HEK293 (cell line): ENCODE measurements around the gene MIA2.
A peak's percentile ranks its signal among the peaks of the same experiment; 100 is the strongest.

Experiments used
- CTCF ChIA-PET: fragments of 350-600 bp; formaldehyde crosslinking; extraction: SDS; loops from one replicate; lab custom pipeline; 2021; ENCODE audit warnings: antibody characterized with exemption; lab: Yijun Ruan, JAX
- POLR2A ChIA-PET: fragments of 300-600 bp; formaldehyde crosslinking; extraction: SDS; loops from one replicate; lab custom pipeline; 2020; ENCODE audit warnings: antibody characterized with exemption, inconsistent platforms; lab: Yijun Ruan, JAX
- H3K27ac ChIP-seq: fragments of 200-500 bp; sonication (Bioruptor generic); 2 replicates; pipeline ENCODE4 v1.5.1; 2014; ENCODE audit warnings: low read depth, low read length, control low read depth, inconsistent platforms; ENCODE audit errors: extremely low read depth
- H3K36me3 ChIP-seq, 2 experiments: fragments of 200-500 bp in 1 of 2; sonication (Bioruptor generic) in 1 of 2; 1 replicate in 1 of 2; 2 replicates in 1 of 2; pipeline ENCODE4 v1.5.1; 2014 to 2017; ENCODE audit warnings: inconsistent platforms in 2 of 2, low read length in 2 of 2; ENCODE audit not compliant: control insufficient read depth in 2 of 2, insufficient read depth in 1 of 2
- H3K4me1 ChIP-seq: fragments of 200-500 bp; sonication (Bioruptor generic); 2 replicates; pipeline ENCODE4 v1.5.1; 2014; ENCODE audit warnings: mild to moderate bottlenecking, low read length, inconsistent platforms; ENCODE audit not compliant: control insufficient read depth, insufficient read depth
- H3K4me3 ChIP-seq: 2 replicates; pipeline ENCODE4 v1.5.1; 2011; ENCODE audit warnings: low read depth, mild to moderate bottlenecking, control low read depth, low read length, moderate library complexity
- H3K9me3 ChIP-seq: fragments of 200-500 bp; sonication (Bioruptor generic); 2 replicates; pipeline ENCODE4 v1.5.1; 2014; ENCODE audit warnings: low read depth, low read length, inconsistent platforms; ENCODE audit not compliant: control insufficient read depth, insufficient read depth
- GLI2 ChIP-seq: fragments of 450-650 bp; formaldehyde crosslinking; IDR thresholded peaks from 2 replicates; pipeline ENCODE4; 2017; ENCODE audit warnings: missing biosample characterization, missing genetic modification characterization, low read depth, borderline replicate concordance
- IKZF3 ChIP-seq: fragments of 450-650 bp; IDR thresholded peaks from 2 replicates; pipeline ENCODE4 v1.5.0; 2018; ENCODE audit warnings: missing biosample characterization, mild to moderate bottlenecking, missing genetic modification characterization, moderate library complexity
- MZF1 ChIP-seq: fragments of 450-650 bp; formaldehyde crosslinking; IDR thresholded peaks from 2 replicates; pipeline ENCODE4 v1.5.1; 2017; ENCODE audit warnings: missing biosample characterization, missing genetic modification characterization, borderline replicate concordance
- SETDB1 ChIP-seq: IDR thresholded peaks from one replicate; pipeline ENCODE4 v1.6.1; 2017; ENCODE audit warnings: mild to moderate bottlenecking, low read length, moderate library complexity, mixed read lengths; ENCODE audit not compliant: insufficient read length
- TRIM28 ChIP-seq: IDR thresholded peaks from 2 replicates; pipeline ENCODE4 v1.6.1; 2011; ENCODE audit warnings: low read length, control low read depth, borderline replicate concordance
- WT1 ChIP-seq: fragments of 450-650 bp; formaldehyde crosslinking; IDR thresholded peaks from 2 replicates; pipeline ENCODE4 v1.5.1; 2016; ENCODE audit warnings: missing biosample characterization, missing genetic modification characterization
- ZNF114 ChIP-seq: fragments of 450-650 bp; formaldehyde crosslinking; IDR thresholded peaks from 2 replicates; pipeline ENCODE4 v1.5.0; 2017; ENCODE audit warnings: missing biosample characterization, missing genetic modification characterization
- ZNF16 ChIP-seq: fragments of 450-650 bp; formaldehyde crosslinking; IDR thresholded peaks from 2 replicates; pipeline ENCODE4 v1.5.1; 2016; ENCODE audit warnings: low read depth, missing biosample characterization, missing genetic modification characterization
- ZNF174 ChIP-seq: fragments of 450-650 bp; formaldehyde crosslinking; IDR thresholded peaks from 2 replicates; pipeline ENCODE4 v1.5.0; 2017; ENCODE audit warnings: missing biosample characterization, mild to moderate bottlenecking, missing genetic modification characterization
- ZNF214 ChIP-seq: fragments of 450-650 bp; formaldehyde crosslinking; IDR thresholded peaks from 2 replicates; pipeline ENCODE4 v1.5.1; 2017; ENCODE audit warnings: missing biosample characterization, mild to moderate bottlenecking, missing genetic modification characterization, borderline replicate concordance
- ZNF302 ChIP-seq: fragments of 450-650 bp; formaldehyde crosslinking; IDR thresholded peaks from 2 replicates; pipeline ENCODE4 v1.5.1; 2016; ENCODE audit warnings: missing biosample characterization, missing genetic modification characterization, low read depth
- ZNF335 ChIP-seq: fragments of 450-650 bp; formaldehyde crosslinking; conservative IDR thresholded peaks from 2 replicates; pipeline ENCODE4 v1.5.1; 2016; ENCODE audit warnings: missing biosample characterization, missing genetic modification characterization
- ZNF37A ChIP-seq: fragments of 450-650 bp; IDR thresholded peaks from 2 replicates; pipeline ENCODE4 v1.5.1; 2018; ENCODE audit warnings: missing biosample characterization, missing genetic modification characterization
- ZNF391 ChIP-seq: fragments of 450-650 bp; formaldehyde crosslinking; IDR thresholded peaks from 2 replicates; pipeline ENCODE4 v1.5.1; 2016; ENCODE audit warnings: low read depth, missing biosample characterization, missing genetic modification characterization, borderline replicate concordance
- ZNF473 ChIP-seq: fragments of 450-650 bp; formaldehyde crosslinking; IDR thresholded peaks from 2 replicates; pipeline ENCODE4 v1.5.1; 2017; ENCODE audit warnings: missing biosample characterization, missing genetic modification characterization
- ZNF510 ChIP-seq: fragments of 450-650 bp; formaldehyde crosslinking; IDR thresholded peaks from 2 replicates; pipeline ENCODE4 v1.5.1; 2018; ENCODE audit warnings: mild to moderate bottlenecking, missing genetic modification characterization, missing biosample characterization; ENCODE audit not compliant: insufficient replicate concordance
- ZNF561 ChIP-seq: fragments of 450-650 bp; IDR thresholded peaks from 2 replicates; pipeline ENCODE4 v1.5.1; 2018; ENCODE audit warnings: missing biosample characterization, missing genetic modification characterization, borderline replicate concordance
- ZNF701 ChIP-seq: fragments of 450-650 bp; formaldehyde crosslinking; IDR thresholded peaks from 2 replicates; pipeline ENCODE4 v1.5.1; 2016; ENCODE audit warnings: missing biosample characterization, missing genetic modification characterization
- ZNF707 ChIP-seq: fragments of 450-650 bp; formaldehyde crosslinking; IDR thresholded peaks from 2 replicates; pipeline ENCODE4 v1.5.1; 2016; ENCODE audit warnings: missing biosample characterization, missing genetic modification characterization
- ZNF776 ChIP-seq: fragments of 450-650 bp; formaldehyde crosslinking; IDR thresholded peaks from 2 replicates; pipeline ENCODE4 v1.5.0; 2017; ENCODE audit warnings: missing biosample characterization, missing genetic modification characterization, borderline replicate concordance
- TF ChIP-seq, protein P1 (sequence below): fragments of 450-650 bp; formaldehyde crosslinking; IDR thresholded peaks from 2 replicates; pipeline ENCODE4 v1.5.1; 2017; ENCODE audit warnings: missing biosample characterization, missing genetic modification characterization
- TF ChIP-seq, protein P2 (sequence below): fragments of 450-650 bp; formaldehyde crosslinking; IDR thresholded peaks from 2 replicates; pipeline ENCODE4 v1.5.1; 2016; ENCODE audit warnings: missing biosample characterization, missing genetic modification characterization
- TF ChIP-seq, protein P3 (sequence below): fragments of 450-650 bp; formaldehyde crosslinking; IDR thresholded peaks from 2 replicates; pipeline ENCODE4 v1.5.1; 2016; ENCODE audit warnings: missing biosample characterization, missing genetic modification characterization
- TF ChIP-seq, protein P4 (sequence below): fragments of 450-650 bp; formaldehyde crosslinking; IDR thresholded peaks from 2 replicates; pipeline ENCODE4 v1.5.1; 2016; ENCODE audit warnings: missing biosample characterization, missing genetic modification characterization, borderline replicate concordance

The MIA2 gene

DNA sequence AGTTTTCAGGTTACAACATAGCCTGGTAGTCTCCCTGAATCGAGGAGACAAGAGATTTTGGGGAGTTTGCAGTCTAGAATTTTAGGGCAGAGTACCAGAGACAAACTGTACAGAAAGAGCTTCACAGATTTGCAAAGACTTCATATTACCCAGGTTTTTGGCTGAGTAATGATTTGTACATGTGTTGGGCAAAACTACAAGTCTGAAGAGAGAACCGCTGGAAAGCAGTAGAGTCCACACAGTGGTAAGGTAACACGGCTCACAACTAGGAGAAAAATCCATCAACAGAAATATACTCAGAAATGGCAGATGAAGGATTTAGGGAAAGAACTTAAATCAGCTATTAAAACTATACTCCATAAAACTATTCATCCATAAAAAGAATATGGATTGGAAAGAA, 172.8 kb downstream of the MIA2 start:
- CTCF ChIA-PET, result interaction anchor here (0.7 kb wide), 1 partner anchor 89 kb away, joined by 4 read pairs; no protein-coding TSS in a partner anchor
- TF ChIP-seq ZNF776 (tag by site-specific recombination), result no peak
- no peak for TF ChIP-seq ZNF174
- TF ChIP-seq ZNF214, result no peak

DNA sequence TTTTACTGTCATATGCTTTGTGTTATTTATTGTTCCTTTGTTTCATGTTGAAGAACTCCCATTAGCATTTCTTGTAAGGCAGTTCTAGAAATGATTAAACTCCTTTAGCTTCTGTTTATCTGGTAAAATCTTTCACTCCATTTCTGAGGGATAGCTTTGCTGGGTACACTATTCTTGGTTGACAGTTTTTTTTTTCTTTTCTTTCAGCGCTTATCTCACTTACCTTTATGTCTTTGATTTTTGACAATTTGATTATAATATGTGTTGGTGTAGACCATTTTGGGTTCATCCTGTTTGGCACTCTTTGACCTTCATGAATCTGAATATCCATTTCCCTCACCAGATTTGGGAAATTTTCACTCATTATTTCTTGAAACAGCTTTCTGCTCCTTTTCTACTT, 182.4 kb downstream of the MIA2 start:
- CTCF ChIA-PET, result interaction anchor here (1.2 to 1.3 kb wide), 2 partner anchors 11 to 184 kb away, joined by 3 to 5 read pairs; no protein-coding TSS in a partner anchor

More for the DNA sequence above, 172.8 kb downstream of the MIA2 start:
- POLR2A ChIA-PET, result no interaction called here
- H3K4me3 ChIP-seq, result no peak overlapping the region
- no peaks in the 10 kb centered on the region for H3K4me1 ChIP-seq
- H3K36me3 ChIP-seq, result peaks cover 0 to under 1% of the 10 kb centered on the region in 2 experiments; a peak in 2 of 3 replicates
- H3K9me3 ChIP-seq, result no peaks in the 10 kb centered on the region
- no peak overlapping the region for H3K27ac ChIP-seq

More for the DNA sequence above, 182.4 kb downstream of the MIA2 start:
- Histone ChIP-seq H3K36me3 (no peaks in the 10 kb centered on the region; a peak in 1 of 3 replicates), H3K9me3 (no peaks in the 10 kb centered on the region; the same call in none of the 2 replicates), H3K4me1 (no peaks in the 10 kb centered on the region), H3K4me3 (no peak overlapping the region), H3K27ac (no peak overlapping the region)
- TF ChIP-seq TRIM28 (peak; percentile 84; the same call in 1 of the 2 replicates), ZNF114 (no peak), MZF1 (no peak), GLI2 (tag by site-specific recombination) (no peak), ZNF707 (tag by site-specific recombination) (no peak), ZNF510 (peak; percentile 60), ZNF561 (tag by site-specific recombination) (no peak), ZNF302 (tag by site-specific recombination) (no peak), IKZF3 (tag by site-specific recombination) (no peak), ZNF335 (tag by site-specific recombination) (no peak), ZNF701 (tag by site-specific recombination) (no peak), SETDB1 (peak; percentile 95), ZNF391 (tag by site-specific recombination) (no peak), ZNF473 (tag by site-specific recombination) (no peak), ZNF37A (no peak), WT1 (tag by site-specific recombination) (no peak), ZNF16 (tag by site-specific recombination) (no peak)
- TF ChIP-seq, protein P1, sequence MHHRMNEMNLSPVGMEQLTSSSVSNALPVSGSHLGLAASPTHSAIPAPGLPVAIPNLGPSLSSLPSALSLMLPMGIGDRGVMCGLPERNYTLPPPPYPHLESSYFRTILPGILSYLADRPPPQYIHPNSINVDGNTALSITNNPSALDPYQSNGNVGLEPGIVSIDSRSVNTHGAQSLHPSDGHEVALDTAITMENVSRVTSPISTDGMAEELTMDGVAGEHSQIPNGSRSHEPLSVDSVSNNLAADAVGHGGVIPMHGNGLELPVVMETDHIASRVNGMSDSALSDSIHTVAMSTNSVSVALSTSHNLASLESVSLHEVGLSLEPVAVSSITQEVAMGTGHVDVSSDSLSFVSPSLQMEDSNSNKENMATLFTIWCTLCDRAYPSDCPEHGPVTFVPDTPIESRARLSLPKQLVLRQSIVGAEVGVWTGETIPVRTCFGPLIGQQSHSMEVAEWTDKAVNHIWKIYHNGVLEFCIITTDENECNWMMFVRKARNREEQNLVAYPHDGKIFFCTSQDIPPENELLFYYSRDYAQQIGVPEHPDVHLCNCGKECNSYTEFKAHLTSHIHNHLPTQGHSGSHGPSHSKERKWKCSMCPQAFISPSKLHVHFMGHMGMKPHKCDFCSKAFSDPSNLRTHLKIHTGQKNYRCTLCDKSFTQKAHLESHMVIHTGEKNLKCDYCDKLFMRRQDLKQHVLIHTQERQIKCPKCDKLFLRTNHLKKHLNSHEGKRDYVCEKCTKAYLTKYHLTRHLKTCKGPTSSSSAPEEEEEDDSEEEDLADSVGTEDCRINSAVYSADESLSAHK (tag by site-specific recombination), result no peak
- TF ChIP-seq, protein P2, sequence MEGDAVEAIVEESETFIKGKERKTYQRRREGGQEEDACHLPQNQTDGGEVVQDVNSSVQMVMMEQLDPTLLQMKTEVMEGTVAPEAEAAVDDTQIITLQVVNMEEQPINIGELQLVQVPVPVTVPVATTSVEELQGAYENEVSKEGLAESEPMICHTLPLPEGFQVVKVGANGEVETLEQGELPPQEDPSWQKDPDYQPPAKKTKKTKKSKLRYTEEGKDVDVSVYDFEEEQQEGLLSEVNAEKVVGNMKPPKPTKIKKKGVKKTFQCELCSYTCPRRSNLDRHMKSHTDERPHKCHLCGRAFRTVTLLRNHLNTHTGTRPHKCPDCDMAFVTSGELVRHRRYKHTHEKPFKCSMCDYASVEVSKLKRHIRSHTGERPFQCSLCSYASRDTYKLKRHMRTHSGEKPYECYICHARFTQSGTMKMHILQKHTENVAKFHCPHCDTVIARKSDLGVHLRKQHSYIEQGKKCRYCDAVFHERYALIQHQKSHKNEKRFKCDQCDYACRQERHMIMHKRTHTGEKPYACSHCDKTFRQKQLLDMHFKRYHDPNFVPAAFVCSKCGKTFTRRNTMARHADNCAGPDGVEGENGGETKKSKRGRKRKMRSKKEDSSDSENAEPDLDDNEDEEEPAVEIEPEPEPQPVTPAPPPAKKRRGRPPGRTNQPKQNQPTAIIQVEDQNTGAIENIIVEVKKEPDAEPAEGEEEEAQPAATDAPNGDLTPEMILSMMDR, result no peak
- TF ChIP-seq, protein P3, sequence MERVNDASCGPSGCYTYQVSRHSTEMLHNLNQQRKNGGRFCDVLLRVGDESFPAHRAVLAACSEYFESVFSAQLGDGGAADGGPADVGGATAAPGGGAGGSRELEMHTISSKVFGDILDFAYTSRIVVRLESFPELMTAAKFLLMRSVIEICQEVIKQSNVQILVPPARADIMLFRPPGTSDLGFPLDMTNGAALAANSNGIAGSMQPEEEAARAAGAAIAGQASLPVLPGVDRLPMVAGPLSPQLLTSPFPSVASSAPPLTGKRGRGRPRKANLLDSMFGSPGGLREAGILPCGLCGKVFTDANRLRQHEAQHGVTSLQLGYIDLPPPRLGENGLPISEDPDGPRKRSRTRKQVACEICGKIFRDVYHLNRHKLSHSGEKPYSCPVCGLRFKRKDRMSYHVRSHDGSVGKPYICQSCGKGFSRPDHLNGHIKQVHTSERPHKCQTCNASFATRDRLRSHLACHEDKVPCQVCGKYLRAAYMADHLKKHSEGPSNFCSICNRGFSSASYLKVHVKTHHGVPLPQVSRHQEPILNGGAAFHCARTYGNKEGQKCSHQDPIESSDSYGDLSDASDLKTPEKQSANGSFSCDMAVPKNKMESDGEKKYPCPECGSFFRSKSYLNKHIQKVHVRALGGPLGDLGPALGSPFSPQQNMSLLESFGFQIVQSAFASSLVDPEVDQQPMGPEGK (tag by site-specific recombination), result no peak
- TF ChIP-seq, protein P4, sequence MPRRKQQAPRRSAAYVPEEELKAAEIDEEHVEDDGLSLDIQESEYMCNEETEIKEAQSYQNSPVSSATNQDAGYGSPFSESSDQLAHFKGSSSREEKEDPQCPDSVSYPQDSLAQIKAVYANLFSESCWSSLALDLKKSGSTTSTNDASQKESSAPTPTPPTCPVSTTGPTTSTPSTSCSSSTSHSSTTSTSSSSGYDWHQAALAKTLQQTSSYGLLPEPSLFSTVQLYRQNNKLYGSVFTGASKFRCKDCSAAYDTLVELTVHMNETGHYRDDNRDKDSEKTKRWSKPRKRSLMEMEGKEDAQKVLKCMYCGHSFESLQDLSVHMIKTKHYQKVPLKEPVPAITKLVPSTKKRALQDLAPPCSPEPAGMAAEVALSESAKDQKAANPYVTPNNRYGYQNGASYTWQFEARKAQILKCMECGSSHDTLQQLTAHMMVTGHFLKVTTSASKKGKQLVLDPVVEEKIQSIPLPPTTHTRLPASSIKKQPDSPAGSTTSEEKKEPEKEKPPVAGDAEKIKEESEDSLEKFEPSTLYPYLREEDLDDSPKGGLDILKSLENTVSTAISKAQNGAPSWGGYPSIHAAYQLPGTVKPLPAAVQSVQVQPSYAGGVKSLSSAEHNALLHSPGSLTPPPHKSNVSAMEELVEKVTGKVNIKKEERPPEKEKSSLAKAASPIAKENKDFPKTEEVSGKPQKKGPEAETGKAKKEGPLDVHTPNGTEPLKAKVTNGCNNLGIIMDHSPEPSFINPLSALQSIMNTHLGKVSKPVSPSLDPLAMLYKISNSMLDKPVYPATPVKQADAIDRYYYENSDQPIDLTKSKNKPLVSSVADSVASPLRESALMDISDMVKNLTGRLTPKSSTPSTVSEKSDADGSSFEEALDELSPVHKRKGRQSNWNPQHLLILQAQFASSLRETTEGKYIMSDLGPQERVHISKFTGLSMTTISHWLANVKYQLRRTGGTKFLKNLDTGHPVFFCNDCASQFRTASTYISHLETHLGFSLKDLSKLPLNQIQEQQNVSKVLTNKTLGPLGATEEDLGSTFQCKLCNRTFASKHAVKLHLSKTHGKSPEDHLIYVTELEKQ (tag by site-specific recombination), result no peak
- POLR2A ChIA-PET, result no interaction called here
